Suppressor macrophage (primary cell): ENCODE results near the gene PIP5K1C.
"Not testable (repeated sequence)": the region's sequence is repeated elsewhere in the genome, so short reads cannot be mapped to it uniquely, and the experiment has no call there.

Experiments used
- DNase-seq, 4 experiments: peaks; one replicate each; pipeline ENCODE4 v3.0.0-alpha.2; 2020 to 2022

PIP5K1C gene

GRCh38 chr19:3586707-3587346 is 113.4 kb downstream of the PIP5K1C start:
- no peak for DNase-seq

DNA sequence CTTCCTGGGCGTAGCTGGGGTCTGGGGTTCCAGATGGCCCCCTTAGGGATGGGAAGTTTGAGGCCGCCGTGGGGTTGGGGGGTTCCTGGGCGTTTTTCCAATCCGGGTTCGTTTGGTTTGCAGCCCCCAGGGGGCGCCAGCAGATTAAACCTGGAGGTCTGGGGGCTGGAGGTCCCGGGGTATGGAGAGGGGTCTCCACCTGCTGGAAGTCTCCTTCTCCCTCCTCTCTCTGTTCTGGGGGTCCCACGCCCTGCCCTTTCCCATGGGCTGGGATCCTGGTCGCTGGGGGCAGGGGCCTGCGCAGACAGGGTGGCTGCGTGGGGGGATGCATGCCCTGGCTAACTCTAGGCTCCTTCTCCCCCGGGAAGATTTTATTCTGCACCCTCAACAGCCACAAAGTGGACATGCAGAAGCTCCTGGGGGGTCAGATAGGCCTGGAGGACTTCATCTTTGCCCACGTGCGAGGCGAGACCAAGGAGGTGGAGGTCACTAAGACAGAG is 114.1 kb downstream of the PIP5K1C start:
- DNase-seq = peak in 2 of 4 experiments; percentile 57 to 60

DNA sequence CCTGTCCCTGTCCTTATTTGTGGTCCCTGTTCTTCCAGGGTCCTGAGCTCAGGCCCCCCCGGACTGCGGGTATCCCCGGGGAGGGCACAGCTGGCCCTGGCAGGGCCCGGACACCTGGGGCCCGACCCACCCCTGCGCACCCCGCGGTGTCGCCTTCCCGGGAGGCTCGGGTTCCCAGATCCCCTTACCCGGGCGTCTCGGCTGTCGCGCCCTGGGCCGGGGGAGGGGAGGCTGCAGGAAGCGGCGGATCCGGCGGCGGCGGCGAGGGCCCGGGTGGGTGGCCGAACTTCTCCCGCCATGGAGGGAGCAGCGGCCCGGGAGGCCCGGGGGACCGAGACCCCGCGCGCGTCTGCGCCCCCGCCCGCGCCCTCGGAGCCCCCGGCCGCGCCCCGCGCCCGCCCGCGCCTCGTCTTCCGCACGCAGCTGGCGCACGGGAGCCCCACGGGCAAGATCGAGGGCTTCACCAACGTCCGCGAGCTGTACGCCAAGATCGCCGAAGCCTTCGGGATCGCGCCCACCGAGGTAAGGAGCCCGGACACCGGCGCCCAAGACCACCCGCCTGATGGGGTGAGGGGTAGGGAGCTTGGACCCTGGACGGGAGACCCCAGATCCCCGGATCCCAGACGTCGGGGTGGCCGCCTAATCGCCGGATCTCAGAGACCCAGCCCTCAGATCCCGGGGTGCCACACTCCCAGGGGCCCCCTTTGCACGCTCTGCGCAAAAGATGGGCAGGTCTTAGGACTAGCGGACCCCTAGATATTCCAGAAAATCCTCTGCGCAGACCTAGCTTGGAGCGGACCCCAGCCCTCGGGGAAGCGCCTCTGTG is 114.8 kb downstream of the PIP5K1C start, which contains the start of gene GIPC3:
TSS of gene GIPC3 (plus strand) at position 178 of the 826 bp plus-strand sequence. CDS start at position 298, 120 bp downstream.
- DNase-seq = peak in 1 of 4 experiments; percentile 55

DNA sequence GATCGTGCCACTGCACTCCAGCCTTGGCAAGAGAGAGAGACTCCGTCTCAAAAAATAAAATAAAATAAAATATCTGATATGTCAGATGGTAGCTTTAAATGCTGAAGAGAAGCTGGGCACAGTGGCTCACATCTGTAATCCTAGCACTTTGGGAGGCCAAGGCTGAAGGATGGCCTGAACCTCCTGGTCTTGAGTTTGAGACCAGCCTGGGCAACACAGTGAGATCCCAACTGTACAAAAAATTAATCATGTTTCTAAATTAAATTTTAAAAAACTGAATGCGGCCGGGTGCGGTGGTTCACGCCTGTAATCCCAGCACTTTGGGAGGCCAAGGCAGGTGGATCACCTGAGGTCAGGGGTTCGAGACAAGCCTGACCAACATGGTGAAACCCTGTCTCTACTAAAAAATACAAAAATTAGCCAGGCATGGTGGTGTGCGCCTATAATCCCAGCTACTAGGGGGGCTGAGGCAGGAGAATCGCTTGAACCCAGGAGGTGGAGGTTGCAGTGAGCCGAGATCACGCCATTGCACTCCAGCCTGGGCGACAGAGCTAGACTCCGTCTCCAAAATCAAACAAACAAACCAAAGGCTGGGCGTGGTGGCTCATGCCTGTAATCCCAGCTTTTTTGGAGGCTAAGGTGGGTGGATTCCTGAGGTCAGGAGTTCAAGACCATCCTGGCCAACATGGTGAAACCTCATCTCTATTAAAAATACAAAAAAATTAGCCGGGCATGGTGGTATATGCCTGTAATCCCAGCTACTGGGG is 116.0 kb downstream of the PIP5K1C start:
- DNase-seq = not testable (repeated sequence)

- not testable (repeated sequence) for DNase-seq
Measured at GRCh38 chr19:3581792-3582191, 118.5 kb downstream of the PIP5K1C start.
